ENCODE results near the gene PAX8. TPM values are rescaled to one million over a fixed set of nuclear protein-coding genes. Genes with fewer than 3 reads are reported as not detected.

PAX8 gene
- total RNA-seq, 1 experiment from 2014 or later: 0.15 TPM

DNA sequence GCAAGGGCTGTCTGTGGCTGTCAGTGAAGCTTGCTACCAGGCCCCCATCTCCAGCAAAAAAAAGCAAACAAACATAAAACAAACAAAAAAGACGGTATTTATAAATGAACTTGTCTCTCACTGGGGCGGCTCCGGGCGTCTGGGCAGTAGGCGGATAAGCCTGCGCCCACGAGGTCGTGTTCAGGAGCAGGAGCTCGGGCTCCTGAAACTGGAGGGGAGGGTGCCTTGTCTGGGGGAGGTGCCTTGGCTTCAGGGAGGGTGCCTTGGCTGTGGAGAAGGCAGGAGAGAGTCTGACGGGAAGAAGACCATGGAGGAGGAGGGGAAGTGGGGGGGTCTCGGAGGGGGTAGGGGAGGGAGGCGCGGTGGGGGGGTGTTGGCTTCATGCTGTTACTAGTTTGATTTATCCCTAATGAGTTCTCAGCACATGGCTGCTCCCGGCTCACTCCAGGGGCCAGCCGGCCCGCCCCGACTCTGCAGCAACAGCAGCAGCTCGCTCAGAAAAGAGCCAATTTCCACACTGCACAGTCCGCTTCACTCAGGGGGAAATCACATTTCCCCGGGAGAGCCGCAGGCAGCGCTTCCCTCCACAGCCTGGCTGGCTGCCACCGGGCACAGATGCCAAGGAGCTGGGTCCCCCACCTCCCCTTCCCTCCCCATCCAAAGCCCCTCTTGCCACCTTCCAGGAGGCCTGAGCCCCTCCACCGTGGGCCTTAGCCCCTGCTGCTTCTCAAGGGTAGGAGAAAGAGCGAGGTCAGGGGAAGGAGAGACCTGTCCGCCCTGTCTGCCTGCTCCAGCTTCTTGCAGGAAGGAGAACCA is 66.3 kb downstream of the PAX8 start:
- DNase-seq (ENCODE audit: low read depth, low spot score): no peak

DNA sequence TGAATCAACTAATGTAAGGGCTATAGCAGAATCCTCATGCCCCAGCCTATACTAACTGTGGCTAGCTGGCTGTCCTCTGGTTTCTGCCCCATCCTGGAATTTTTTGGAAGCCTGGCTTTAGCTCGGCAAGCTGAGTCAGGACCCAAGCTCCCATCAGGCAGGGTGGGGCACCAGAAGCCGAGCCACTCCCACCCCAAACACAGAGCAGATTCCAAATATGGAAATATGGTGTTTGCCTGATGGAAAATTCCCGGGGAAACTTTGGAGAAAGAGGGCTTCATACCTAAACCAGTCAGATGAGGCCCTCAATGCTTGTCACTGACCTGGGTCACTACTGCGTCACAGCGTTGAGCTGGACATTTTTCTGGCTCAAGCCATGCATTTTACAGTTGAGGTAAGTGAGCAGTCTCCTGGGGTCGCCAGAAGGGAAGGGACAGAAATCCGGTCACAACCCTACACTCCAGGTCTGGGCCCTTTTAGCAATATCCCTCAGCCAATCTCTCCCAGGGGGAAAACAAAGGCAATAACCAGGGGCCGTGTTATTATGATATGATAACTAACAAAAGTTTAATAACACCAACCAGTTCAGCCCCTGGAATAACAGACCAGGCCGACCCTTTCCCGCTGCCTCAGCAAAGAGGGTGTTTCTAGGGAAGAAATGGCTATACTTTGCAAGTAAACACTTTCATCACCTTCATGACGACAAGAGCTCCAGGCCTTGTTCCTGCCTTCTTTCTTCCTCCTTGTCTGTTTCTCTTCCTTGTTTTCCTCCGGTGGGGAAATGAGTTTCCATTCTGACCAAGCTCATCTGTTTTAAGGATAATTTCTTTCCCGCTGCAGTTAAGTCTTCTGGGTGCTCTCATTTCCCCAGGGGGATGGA is 67.3 kb downstream of the PAX8 start:
- 0 out of 2 replicates have a peak overlapping the region, but pooled peaks have one; percentile 23 for H3K27ac ChIP-seq (ENCODE audit: low read length)
- CTCF ChIA-PET: interaction anchor here (1.1 kb wide), 1 partner anchor 73 kb away, joined by 4 read pairs; no protein-coding TSS in a partner anchor
- in situ Hi-C loops (cut with HindIII; ENCODE audit: low pct_unique_long_range_greater_than_20kb, low sequenced_read_pairs) (no loop called here), intact Hi-C loops (cut with micrococcal nuclease; ENCODE audit: unreplicated experiment) (no loop called here)
- DNase-seq (ENCODE audit: low read depth, low spot score) (no peak), ATAC-seq (no peak)
- POLR2A ChIA-PET: no interaction called here
- no peaks in the 10 kb centered on the region for H3K36me3 ChIP-seq (ENCODE audit: control insufficient read depth, insufficient read depth, low read length)
- BruUV-seq (replicated peaks): no TSS peak
- H3K9me3 ChIP-seq (ENCODE audit: control insufficient read depth, insufficient read depth, low read depth, low read length): no peaks in the 10 kb centered on the region
- no peaks in the 10 kb centered on the region for H3K27me3 ChIP-seq (ENCODE audit: control insufficient read depth, insufficient read depth, low read length)
- H3K4me1 ChIP-seq (ENCODE audit: control insufficient read depth, insufficient read depth, low read length): no peaks in the 10 kb centered on the region; the same call in 1 of the 2 replicates
- TF ChIP-seq POLR2AphosphoS5 (IDR thresholded peaks at IDR 0.05; ENCODE audit: low read depth, low read length) (no peak), SIN3A (IDR thresholded peaks at IDR 0.05; ENCODE audit: borderline replicate concordance, insufficient read depth, low read depth, low read length) (no peak), TCF7L2 (IDR thresholded peaks at IDR 0.05; ENCODE audit: low read depth, low read length) (no peak)
- TF ChIP-seq, protein P1, sequence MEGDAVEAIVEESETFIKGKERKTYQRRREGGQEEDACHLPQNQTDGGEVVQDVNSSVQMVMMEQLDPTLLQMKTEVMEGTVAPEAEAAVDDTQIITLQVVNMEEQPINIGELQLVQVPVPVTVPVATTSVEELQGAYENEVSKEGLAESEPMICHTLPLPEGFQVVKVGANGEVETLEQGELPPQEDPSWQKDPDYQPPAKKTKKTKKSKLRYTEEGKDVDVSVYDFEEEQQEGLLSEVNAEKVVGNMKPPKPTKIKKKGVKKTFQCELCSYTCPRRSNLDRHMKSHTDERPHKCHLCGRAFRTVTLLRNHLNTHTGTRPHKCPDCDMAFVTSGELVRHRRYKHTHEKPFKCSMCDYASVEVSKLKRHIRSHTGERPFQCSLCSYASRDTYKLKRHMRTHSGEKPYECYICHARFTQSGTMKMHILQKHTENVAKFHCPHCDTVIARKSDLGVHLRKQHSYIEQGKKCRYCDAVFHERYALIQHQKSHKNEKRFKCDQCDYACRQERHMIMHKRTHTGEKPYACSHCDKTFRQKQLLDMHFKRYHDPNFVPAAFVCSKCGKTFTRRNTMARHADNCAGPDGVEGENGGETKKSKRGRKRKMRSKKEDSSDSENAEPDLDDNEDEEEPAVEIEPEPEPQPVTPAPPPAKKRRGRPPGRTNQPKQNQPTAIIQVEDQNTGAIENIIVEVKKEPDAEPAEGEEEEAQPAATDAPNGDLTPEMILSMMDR (IDR thresholded peaks at IDR 0.05): no peak
- TF ChIP-seq, protein P2, sequence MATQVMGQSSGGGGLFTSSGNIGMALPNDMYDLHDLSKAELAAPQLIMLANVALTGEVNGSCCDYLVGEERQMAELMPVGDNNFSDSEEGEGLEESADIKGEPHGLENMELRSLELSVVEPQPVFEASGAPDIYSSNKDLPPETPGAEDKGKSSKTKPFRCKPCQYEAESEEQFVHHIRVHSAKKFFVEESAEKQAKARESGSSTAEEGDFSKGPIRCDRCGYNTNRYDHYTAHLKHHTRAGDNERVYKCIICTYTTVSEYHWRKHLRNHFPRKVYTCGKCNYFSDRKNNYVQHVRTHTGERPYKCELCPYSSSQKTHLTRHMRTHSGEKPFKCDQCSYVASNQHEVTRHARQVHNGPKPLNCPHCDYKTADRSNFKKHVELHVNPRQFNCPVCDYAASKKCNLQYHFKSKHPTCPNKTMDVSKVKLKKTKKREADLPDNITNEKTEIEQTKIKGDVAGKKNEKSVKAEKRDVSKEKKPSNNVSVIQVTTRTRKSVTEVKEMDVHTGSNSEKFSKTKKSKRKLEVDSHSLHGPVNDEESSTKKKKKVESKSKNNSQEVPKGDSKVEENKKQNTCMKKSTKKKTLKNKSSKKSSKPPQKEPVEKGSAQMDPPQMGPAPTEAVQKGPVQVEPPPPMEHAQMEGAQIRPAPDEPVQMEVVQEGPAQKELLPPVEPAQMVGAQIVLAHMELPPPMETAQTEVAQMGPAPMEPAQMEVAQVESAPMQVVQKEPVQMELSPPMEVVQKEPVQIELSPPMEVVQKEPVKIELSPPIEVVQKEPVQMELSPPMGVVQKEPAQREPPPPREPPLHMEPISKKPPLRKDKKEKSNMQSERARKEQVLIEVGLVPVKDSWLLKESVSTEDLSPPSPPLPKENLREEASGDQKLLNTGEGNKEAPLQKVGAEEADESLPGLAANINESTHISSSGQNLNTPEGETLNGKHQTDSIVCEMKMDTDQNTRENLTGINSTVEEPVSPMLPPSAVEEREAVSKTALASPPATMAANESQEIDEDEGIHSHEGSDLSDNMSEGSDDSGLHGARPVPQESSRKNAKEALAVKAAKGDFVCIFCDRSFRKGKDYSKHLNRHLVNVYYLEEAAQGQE (IDR thresholded peaks at IDR 0.05; ENCODE audit: insufficient read depth in 1 of 2, low read depth in 2 of 2, low read length in 1 of 2): no peak
- no peak overlapping the region for H3K4me3 ChIP-seq (ENCODE audit: low read depth in 2 of 2, low read length in 2 of 2)

More for the DNA sequence above, 66.3 kb downstream of the PAX8 start:
- BruUV-seq (replicated peaks): no TSS peak
- Histone ChIP-seq H3K27me3 (ENCODE audit: control insufficient read depth, insufficient read depth, low read length) (no peaks in the 10 kb centered on the region), H3K4me1 (ENCODE audit: control insufficient read depth, insufficient read depth, low read length) (no peaks in the 10 kb centered on the region; the same call in 1 of the 2 replicates), H3K36me3 (ENCODE audit: control insufficient read depth, insufficient read depth, low read length) (no peaks in the 10 kb centered on the region), H3K9me3 (ENCODE audit: control insufficient read depth, insufficient read depth, low read depth, low read length) (no peaks in the 10 kb centered on the region), H3K4me3 (ENCODE audit: low read depth in 2 of 2, low read length in 2 of 2) (no peak overlapping the region), H3K27ac (ENCODE audit: low read length) (0 out of 2 replicates have a peak overlapping the region, but pooled peaks have one; percentile 23)
- ChIA-PET POLR2A (no interaction called here), CTCF (interaction anchor here (1.1 kb wide), 1 partner anchor 74 kb away, joined by 4 read pairs; no protein-coding TSS in a partner anchor)
- TF ChIP-seq TCF7L2 (IDR thresholded peaks at IDR 0.05; ENCODE audit: low read depth, low read length) (no peak), POLR2AphosphoS5 (IDR thresholded peaks at IDR 0.05; ENCODE audit: low read depth, low read length) (no peak), SIN3A (IDR thresholded peaks at IDR 0.05; ENCODE audit: borderline replicate concordance, insufficient read depth, low read depth, low read length) (no peak)
- TF ChIP-seq, protein P2 (IDR thresholded peaks at IDR 0.05; ENCODE audit: insufficient read depth in 1 of 2, low read depth in 2 of 2, low read length in 1 of 2): no peak
- TF ChIP-seq, protein P1 (IDR thresholded peaks at IDR 0.05): no peak
- intact Hi-C loops (cut with micrococcal nuclease; ENCODE audit: unreplicated experiment): no loop called here
- in situ Hi-C loops (cut with HindIII; ENCODE audit: low pct_unique_long_range_greater_than_20kb, low sequenced_read_pairs): no loop called here
- ATAC-seq: no peak

All from Panc1 (cell line).